Glutamatergic neuron (in vitro differentiated cells): ENCODE results near the gene ITPKB. TPM values are rescaled to one million over a fixed set of nuclear protein-coding genes. Genes with fewer than 3 reads are reported as not detected.

Experiments used
- DNase-seq: peaks from one replicate; pipeline ENCODE4 v3.0.0; 2022
- H3K27ac Mint-ChIP-seq: one replicate; pipeline ENCODE4 v1.8.0; 2020; ENCODE audit warnings: mild to moderate bottlenecking, mixed read lengths, inconsistent platforms; ENCODE audit not compliant: unreplicated experiment
- H3K27me3 Mint-ChIP-seq: one replicate; pipeline ENCODE4 v1.8.0; 2020; ENCODE audit warnings: mild to moderate bottlenecking, moderate library complexity, mixed read lengths, inconsistent platforms; ENCODE audit not compliant: unreplicated experiment
- H3K36me3 Mint-ChIP-seq: one replicate; pipeline ENCODE4 v1.8.0; 2020; ENCODE audit warnings: mild to moderate bottlenecking, mixed read lengths, inconsistent platforms; ENCODE audit not compliant: unreplicated experiment
- H3K4me1 Mint-ChIP-seq: one replicate; pipeline ENCODE4 v1.8.0; 2020; ENCODE audit warnings: mild to moderate bottlenecking, low read depth, mixed read lengths, inconsistent platforms; ENCODE audit not compliant: unreplicated experiment
- H3K4me3 Mint-ChIP-seq: one replicate; pipeline ENCODE4 v1.8.0; 2020; ENCODE audit warnings: mild to moderate bottlenecking, mixed read lengths, inconsistent platforms; ENCODE audit not compliant: unreplicated experiment
- H3K9me3 Mint-ChIP-seq: one replicate; pipeline ENCODE4 v1.8.0; 2020; ENCODE audit warnings: mild to moderate bottlenecking, moderate library complexity, mixed read lengths, inconsistent platforms; ENCODE audit not compliant: unreplicated experiment
- total RNA-seq: library from RNA; stranded (reverse); fragmentation: NEBNext Ultra II Directional; extraction: Animal tissue kit (Norgen Biotek cat#: 25700); gene quantifications from one replicate; pipeline ENCODE4 v1.2.1, GENCODE V29; 2021; ENCODE audit not compliant: unreplicated experiment
- TF ChIP-seq, protein P1 (sequence below): fragments of 200-600 bp; sonication (generic); IDR thresholded peaks from one replicate; pipeline ENCODE4 v1.5.0; 2021; ENCODE audit not compliant: partially characterized antibody, unreplicated experiment

The ITPKB gene
- total RNA-seq, 1 donor from 2014 or later = 0.34 TPM

GRCh38 chr1:226609836-226610455 lies 129.1 kb downstream of the ITPKB start:
- TF ChIP-seq, protein P1, sequence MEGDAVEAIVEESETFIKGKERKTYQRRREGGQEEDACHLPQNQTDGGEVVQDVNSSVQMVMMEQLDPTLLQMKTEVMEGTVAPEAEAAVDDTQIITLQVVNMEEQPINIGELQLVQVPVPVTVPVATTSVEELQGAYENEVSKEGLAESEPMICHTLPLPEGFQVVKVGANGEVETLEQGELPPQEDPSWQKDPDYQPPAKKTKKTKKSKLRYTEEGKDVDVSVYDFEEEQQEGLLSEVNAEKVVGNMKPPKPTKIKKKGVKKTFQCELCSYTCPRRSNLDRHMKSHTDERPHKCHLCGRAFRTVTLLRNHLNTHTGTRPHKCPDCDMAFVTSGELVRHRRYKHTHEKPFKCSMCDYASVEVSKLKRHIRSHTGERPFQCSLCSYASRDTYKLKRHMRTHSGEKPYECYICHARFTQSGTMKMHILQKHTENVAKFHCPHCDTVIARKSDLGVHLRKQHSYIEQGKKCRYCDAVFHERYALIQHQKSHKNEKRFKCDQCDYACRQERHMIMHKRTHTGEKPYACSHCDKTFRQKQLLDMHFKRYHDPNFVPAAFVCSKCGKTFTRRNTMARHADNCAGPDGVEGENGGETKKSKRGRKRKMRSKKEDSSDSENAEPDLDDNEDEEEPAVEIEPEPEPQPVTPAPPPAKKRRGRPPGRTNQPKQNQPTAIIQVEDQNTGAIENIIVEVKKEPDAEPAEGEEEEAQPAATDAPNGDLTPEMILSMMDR = no peak
- peaks cover 8% of the 10 kb centered on the region for H3K27me3 Mint-ChIP-seq
- no peaks in the 10 kb centered on the region for H3K36me3 Mint-ChIP-seq
- peaks cover 24% of the 10 kb centered on the region for H3K4me1 Mint-ChIP-seq
- peak overlapping the region; percentile 26 for H3K4me3 Mint-ChIP-seq
- peak; percentile 43 for DNase-seq
- no peak overlapping the region for H3K27ac Mint-ChIP-seq
- no peaks in the 10 kb centered on the region for H3K9me3 Mint-ChIP-seq

DNA sequence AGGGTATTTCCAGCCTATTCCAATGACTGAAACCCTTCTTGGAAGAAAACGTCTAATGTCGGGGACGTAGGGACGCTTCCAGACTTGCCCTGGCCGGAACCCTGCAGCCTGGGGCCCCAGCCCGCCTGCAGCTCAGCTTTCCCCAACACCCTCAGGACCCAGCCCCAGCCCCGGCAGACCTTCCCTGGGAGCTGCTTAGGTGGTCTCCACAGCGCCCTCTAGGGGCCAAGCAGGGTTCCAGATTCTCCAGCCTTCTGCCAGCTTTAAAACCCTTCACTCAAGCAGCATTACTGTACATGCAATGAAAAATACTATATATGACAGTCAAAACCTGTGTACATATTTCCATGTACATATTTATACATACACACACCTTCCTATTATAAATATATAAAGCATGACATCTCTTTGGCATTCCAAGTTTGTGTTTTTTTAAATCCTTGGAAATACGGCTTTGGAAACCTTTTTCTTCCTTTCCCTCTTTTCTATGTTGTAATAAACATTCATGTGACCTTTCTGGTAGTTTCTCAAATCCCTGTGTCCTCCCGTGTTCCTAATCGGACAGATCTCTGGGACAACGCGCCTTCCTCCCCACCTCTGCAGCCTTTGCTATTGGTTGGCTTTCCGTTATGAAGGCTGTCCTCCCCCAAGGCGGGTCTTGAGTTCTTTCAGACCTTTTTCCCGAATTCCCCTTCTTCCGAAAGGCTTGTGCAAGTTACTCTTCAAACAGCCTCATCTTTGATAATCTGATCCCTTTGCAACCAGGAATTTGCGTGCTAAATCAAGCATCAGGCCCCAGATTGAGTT lies 130.2 kb downstream of the ITPKB start:
- peak; percentile 83 for DNase-seq
- H3K27ac Mint-ChIP-seq = no peak overlapping the region
- TF ChIP-seq, protein P1 = peak; percentile 92

DNA sequence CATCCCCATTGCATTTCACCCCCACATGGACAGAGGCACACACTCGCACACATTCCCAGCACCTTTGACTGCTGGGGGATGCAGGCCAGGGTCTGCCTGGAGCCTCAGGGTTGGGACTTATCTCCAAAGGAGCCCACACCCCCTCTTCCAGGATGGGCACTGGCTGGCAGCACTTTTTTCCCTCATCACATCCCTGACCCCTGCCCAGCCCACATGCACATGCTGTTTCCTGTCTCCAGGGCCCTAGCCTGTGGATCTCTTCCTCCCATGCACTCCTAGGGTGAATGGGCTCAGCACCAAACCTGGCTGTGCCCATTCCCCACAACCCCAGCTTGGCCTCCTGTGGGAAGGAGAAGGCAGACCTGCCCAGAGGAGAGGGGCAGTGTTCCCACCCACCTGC lies 131.3 kb downstream of the ITPKB start:
- peaks cover 4% of the 10 kb centered on the region for H3K9me3 Mint-ChIP-seq
- peak overlapping the region; percentile 28 for H3K27ac Mint-ChIP-seq
- H3K4me1 Mint-ChIP-seq = peaks cover 24% of the 10 kb centered on the region
- H3K27me3 Mint-ChIP-seq = peaks cover 9% of the 10 kb centered on the region
- TF ChIP-seq, protein P1 = no peak
- DNase-seq = no peak
- no peaks in the 10 kb centered on the region for H3K36me3 Mint-ChIP-seq
- no peak overlapping the region for H3K4me3 Mint-ChIP-seq

More for the DNA sequence above, 130.2 kb downstream of the ITPKB start:
- no peaks in the 10 kb centered on the region for H3K9me3 Mint-ChIP-seq
- H3K36me3 Mint-ChIP-seq = no peaks in the 10 kb centered on the region
- H3K4me3 Mint-ChIP-seq = peak overlapping the region; percentile 26
- H3K27me3 Mint-ChIP-seq = peaks cover 7% of the 10 kb centered on the region
- peaks cover 24% of the 10 kb centered on the region for H3K4me1 Mint-ChIP-seq

DNA sequence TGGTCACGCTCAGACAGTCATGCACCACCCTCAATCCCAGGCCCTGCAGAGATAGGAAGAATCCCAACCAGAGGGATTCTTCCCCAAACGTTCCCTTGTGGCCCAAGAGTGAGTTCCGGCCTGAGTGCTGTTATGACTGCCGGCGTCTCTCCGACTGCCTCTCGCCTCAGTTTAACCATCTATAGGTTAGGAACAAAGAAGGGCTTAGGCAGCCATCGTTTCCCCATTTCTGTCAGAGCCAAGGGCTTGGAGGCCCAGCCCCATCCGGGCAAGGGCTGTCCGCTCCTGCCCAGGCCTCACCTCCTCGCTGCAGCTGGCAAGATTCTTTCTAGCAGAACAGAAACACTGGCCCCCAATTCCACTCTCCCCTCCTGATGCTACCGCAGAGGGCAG lies 131.8 kb downstream of the ITPKB start:
- DNase-seq = no peak
- H3K36me3 Mint-ChIP-seq = no peaks in the 10 kb centered on the region
- H3K27ac Mint-ChIP-seq = no peak overlapping the region
- H3K4me3 Mint-ChIP-seq = no peak overlapping the region
- peaks cover 25% of the 10 kb centered on the region for H3K4me1 Mint-ChIP-seq
- peaks cover 4% of the 10 kb centered on the region for H3K9me3 Mint-ChIP-seq
- H3K27me3 Mint-ChIP-seq = peaks cover 9% of the 10 kb centered on the region
- TF ChIP-seq, protein P1 = no peak
